ENCODE data around the gene ANKAR.
"Not testable (repeated sequence)": the region's sequence is repeated elsewhere in the genome, so short reads cannot be mapped to it uniquely, and the experiment has no call there.

GRCh38 chr2:189717593-189717992, 43.1 kb downstream of the ANKAR start:
- TF ChIP-seq CTCF (conservative IDR thresholded peaks at IDR 0.05 in 1 of 2, IDR thresholded peaks at IDR 0.05 in 1 of 2; ENCODE audit: extremely low read depth in 1 of 2, insufficient read depth in 1 of 2, low read depth in 1 of 2, low read length in 2 of 2); EZH2 (IDR thresholded peaks at IDR 0.05; ENCODE audit: borderline replicate concordance, low read length): not testable (repeated sequence)
